CD4-positive, alpha-beta T cell treated with Interleukin-15 for 4 hours (primary cell): ENCODE measurements around the gene MICAL3.

Experiments
- DNase-seq: peaks from one replicate; pipeline ENCODE4 v3.0.0-alpha.2; 2020; ENCODE audit warnings: low spot score

Gene MICAL3

DNA sequence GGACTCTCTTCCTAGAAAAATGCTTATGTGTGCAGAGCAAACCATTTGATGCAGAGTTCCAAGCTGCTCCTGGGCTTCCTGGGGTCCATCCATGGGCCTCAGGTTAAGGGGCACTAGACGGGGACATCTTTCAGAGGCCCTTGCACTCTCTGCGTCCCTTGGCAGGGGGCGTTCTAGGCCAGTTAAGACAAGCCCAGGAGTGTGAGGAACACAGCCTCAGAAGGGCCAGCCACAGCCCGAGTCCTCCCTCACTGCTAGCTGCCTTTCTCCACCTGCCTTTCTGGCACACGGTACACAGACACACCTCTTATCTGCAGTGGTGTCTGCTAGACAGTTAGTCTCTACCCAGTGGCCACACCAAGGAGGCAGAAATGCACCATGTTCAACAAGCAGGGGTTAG lies 232.1 kb downstream of the MICAL3 start:
- no peak for DNase-seq

DNA sequence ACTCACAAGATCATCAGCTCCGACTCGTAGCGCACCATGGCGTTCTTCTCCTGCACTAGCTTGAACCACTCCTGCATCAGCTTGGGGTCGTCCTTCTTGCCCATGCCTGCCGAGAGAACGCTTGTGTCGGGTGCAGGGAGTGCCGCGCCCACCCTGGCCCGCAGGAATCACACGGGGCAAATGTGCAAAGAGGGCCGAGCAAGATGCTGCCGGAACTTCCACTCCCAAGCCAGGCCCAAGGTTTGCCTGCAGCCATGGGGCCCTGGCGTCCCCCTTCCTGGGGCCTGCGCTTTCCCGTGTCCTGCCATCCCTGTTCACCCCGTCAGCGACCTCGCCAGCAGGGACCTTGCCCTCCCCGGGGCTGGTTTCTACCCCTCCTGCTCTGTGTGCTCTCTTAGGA lies 233.2 kb downstream of the MICAL3 start:
- DNase-seq: no peak

DNA sequence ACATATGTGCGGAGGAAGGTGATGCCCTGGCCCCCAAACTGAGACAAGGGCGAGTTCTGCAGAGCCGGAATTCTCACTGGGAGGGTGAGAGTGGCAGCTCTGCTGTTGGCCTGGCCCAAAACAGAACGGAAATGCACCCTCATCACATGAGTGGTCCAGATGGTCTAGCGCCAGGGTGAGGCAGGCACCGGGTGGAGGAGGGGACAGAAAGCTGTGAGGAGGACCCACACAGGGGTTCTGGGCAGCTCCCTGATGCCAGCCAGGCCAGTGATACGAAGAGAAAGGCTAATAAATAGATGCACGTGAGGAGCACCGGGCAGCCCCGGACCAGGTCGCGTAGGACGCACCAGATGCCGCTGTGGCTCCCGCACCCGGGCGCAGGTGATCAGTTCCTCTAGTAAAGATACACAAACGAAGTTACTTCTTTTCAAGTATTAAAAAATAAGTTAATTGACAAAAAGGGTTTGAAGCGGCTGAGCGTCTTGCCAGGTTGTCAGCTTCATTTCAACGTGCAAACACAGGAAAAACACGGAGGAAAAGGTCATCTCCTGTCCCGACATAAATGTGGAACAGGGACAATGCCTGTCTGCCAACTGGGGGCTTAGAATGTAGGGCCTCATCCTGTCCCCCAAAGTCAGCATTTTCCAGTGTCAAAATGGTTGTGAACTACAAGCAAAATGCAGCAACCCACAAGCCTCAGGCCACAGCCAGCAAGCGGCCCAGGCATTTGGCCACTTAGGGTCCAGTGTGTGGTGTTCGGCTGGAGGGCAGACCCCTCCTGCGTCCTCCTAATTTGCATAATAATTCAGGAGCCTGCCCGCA lies 234.8 kb downstream of the MICAL3 start:
- DNase-seq: no peak

DNA sequence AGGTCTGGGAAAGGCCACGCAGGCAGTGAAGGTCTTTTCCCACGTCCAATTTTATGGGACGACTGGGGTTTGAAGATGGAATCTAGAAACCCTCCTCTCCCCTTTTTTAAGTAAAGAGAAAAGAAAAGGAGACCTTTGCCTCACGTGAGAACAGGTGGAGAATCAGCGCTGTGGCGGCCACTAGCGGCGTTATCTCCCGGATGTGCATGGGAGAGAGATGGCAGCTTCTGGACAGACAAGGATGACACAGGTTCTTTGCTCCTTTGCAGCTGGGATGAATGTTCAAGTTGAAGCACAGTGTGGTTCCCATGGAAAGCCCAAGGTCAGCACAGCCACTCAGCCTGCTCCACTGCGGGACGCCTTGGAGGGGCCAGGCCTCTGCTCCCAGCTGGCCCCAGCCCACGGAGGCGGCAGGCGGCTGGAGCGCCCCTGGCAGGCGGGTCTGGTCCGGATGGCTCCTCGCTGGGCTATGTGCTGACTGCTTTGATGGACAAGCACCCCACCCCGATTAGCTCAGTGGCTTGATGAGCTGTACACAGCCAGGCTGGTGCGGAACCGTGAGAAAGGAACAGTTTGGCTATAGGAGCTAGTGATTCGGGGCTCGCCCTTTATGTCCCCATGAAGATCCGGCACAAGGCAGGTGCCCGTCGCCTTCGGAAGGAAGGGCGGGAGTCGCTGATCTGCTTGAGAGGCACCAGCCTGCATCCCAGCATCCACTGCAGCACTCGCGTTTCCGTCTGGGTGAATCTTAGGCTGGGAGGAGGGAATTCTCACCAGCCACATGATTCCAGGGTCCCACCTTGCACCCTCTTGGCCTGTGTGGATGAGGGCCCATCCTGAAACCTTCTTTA lies 235.6 kb downstream of the MICAL3 start:
- no peak for DNase-seq

DNA sequence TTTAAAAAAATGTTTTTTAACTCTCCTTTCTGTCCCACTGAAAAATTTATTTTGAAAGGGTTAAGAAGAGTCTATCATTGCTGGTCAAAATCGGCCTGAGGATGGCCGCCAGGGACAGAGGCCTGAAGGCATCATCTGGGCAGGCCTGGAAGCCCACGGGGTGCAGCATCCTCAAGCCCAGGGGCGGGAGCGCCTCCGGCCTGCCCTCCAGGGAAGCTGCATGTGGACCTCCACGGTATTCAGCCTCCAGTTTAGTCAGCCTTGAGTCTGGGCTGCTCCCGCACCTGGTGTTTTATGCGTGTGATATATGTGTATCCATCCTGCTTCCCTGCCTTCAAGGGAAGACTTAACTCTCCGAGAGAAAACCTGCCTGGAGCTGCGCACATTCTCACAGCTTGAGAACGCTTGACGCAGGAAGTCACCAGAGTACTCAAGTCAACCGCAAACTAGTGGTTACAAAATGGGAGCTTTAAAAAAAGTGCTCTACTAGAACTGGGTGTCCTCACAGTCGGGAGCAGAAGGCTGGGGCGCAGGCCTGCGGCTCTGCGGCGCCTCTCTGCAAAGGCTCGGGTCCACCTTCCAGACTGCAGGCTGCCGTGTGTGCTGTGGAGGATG lies 236.5 kb downstream of the MICAL3 start:
- DNase-seq: no peak

DNA sequence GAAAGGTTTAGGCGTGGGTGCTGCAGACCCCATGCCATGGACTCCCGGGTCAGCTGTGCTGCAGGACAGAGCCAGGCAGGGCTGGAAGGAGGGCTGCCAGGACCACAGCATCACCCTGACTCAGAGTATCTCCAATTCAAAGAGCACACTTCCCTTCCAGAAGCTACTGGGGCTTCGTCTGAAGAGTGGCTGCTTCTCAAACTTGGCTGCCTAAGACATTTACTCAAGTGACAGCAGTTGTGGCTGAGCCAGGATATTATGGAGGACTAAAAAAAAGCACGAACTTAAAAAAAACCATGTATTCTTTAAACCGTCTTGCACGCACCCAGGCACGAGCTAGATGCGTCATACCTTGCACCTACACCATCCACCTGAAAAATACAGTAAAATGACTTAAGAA lies 237.1 kb downstream of the MICAL3 start:
- no peak for DNase-seq

DNA sequence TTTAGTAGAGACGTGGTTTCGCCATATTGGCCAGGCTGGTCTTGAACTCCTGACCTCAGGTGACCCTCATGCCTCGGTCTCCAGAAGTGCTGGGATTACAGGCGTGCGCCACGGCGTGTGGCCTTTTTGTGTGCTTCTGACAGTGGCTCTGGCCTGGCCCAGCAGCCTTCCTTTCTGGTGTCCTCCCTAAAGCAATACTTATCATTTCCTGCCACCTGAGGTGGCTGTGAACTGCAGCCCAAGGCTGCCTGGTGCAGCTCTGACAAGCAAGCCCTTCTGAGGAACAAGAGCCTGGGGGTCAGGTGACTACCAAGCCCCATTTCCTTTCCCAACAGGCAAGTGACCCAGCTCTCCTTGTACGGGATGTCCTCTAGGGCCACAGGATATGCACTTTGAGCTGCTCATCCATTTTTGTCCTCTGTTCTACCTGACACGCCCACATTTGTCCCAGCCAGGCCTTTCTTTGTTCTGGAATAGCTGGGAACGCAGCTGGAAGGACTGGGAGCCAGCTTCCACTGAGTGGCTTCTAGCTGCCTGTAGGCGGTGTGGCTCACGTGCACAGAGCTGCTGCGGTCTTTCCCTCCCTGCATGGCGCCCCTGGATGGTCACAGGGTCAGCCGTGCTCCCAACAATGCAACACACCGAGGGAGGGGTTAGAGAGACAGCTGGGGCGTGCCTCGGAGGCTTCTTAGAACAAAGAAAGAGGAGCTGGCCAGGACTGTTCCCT lies 237.8 kb downstream of the MICAL3 start:
- no peak for DNase-seq

DNA sequence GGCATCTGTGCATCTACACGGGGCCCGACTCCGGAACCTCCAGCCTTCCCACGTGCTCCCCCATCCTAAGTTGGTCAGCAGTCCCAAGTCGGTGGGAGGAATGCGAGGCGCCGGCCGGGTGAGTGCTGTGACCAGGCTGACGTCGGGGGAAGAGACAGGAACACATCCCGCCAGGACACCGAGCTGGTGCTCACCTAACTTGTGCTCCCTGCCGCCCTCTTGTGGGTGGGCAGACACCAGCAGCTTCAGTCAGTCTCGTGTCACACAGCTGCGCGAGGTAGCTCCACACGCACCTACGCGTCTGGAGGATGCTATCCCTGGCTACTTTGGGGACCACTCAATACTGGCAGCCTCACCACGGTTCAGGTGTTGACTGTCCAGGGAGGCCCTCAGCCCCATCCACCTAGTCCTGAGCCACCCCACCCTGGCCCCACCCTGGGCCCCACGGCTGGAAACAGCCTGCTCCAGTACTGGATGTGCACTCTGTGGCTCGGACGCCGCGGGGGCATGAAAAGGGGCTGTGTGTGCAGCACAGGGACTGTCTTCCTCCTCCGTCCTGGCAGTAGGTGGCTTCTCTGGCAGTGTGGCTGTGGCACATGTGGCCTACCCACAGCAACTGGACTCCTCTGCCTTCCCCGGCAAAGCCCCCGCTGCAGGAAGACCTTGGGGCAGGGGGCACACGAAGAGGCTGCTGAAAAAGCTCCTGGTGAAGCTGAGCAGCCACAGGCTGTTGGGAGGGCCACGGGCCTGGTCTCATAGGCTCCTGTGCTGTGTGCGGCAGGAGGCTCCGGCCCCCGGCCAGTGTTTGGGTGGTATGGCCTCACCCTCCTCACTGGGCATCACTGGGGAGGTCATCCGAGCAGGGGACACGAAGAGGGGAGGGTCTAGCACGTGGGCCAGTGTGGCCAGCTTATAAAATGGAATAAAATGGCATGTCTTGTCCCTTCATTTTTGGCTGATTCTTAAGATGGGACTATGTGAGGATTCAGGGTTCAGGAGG lies 238.9 kb downstream of the MICAL3 start:
- peak; percentile 75 for DNase-seq

DNA sequence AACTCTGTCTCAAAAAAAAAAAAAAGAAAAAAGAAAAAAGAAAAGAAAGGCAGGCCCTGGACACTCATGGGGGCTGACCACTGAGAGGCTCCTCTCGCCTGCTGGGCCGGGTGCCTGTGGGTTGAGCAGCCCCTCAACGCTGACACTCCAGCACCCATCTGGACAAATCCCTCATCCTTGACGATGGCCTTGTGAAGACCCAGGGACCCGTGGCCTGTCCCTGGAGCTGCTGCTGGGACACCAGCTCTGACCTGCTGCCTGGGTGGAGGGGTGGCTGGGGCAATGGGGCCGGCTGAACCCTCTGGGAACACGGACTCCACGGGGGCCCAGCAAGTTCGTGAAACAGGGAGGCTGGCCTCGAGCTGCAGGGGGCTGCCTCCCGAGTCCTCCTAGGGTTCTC lies 239.6 kb downstream of the MICAL3 start:
- DNase-seq: no peak

DNA sequence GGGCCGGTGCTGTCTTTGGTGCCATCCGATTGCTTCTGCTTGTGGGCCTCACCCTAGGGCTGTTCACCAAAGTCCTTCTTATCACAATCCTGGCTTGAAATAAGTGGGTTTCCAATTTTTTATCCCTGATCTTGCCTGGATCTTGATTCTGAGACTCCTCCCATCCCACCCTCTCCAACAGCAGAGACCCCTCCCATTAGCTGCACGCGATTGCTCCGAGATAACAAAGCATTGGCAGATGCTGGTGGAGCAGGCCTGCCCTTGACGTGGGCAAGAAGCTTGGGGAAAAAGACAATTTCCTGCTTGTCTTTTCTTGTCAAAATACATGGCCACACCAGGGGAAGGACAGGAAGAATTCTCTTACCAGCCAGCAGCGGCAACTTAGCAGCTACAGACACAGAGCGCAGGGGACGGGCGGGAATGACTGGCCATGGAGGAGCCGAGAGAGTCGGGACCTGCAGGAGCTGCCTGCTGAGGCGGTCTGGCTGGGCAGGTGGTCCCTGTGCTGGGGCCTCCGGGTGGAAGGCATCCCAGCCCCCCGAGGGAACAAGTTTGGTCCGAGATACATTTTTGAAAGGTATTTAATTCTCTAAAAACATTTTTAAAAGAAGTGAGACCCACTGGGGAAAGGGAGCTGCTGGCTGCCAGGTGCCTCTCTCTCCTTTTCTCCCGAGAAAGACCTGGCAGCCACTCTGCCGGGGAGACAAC lies 240.4 kb downstream of the MICAL3 start:
- no peak for DNase-seq

DNA sequence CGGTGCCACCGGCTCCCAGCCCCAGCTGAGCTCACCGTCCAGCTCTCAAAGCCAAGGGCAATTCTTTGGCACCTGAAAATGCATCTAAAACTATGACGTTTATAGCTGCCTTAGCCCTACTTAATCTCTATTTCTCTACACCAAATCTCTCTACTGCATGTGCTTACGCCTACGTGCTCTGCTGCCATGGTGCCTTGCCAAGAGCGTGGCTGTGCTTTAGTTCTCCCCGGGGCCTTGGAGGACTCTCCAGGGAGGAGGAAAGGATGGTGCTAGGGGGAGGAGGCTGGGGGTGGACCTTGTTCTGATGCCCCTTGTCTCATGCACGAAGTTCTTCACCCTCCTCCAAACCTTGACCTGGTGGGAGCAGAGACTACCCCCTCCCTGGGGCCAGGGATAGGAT lies 241.0 kb downstream of the MICAL3 start:
- no peak for DNase-seq

DNA sequence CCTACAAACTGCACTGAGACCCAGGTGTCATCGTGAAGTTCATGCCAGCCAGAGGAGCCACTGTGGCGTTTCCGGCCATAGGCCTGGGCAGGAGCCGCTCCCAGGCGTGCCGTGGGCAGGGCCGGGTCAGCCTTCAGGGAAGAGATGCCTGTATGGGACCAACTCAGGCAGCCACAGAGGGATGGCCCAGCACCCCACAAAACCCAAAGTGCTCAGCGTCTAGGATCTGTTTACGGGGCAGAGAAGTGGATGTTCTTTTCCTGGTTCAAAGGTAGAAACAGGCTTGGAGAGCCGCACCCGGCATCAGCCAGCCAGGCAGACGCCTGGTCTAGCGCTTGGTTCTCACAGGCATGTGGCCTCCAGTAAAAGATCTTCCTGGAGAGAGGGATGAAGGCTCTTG lies 241.7 kb downstream of the MICAL3 start:
- no peak for DNase-seq

DNA sequence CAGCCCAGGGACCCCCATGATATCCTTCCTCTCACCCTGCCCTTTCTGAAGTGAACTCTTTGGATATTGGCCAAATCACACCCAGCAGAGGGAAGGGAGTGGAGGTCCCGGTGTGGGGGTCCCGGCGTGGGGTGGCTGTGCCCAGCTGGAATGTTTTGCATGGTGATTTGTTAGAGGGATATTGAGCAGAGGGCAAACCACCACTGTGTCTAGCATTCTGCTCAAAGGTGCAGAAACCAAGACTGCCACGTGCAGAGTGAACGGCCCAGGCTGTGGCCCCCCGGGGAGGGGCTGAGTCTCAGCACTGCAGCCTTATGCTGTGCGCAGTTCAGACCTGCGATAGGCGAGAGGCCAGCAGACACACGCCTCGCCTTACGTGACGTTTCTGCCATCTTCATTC lies 242.2 kb downstream of the MICAL3 start:
- DNase-seq: no peak

DNA sequence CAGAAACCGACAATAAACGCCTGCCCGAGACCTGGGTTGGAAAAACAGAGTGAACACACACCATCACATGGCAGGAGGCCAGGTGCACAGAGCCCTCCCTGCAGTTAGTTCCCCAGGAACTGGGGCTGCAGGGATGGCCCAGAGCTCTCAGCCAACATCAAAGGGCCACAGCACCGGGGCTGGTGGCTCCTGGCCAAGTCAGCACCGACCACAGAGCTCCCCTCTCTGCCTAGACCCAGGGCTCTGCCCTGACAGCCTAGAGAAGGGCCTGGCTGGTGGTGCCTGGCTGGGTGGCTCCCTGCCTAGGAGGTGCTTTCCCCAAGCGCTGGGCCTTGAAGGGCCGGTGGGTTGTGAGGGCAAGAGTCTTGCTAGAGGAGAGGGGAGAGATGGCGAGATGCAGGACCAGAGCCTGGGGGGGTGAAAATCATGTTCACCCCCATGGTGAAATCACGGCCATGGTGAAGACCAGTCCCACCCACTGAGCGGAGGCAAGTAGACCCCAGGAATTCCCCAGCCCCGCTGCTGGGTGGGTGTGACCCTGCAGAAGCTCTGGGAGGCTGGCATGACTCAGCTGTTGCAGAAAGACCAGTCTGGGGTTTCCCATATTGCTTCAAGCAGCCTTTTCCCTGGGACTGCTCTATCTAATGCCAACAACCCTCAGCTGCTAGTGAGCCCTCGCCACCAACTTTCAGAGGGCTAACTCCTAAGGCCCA lies 242.9 kb downstream of the MICAL3 start:
- peak; percentile 72 for DNase-seq

DNA sequence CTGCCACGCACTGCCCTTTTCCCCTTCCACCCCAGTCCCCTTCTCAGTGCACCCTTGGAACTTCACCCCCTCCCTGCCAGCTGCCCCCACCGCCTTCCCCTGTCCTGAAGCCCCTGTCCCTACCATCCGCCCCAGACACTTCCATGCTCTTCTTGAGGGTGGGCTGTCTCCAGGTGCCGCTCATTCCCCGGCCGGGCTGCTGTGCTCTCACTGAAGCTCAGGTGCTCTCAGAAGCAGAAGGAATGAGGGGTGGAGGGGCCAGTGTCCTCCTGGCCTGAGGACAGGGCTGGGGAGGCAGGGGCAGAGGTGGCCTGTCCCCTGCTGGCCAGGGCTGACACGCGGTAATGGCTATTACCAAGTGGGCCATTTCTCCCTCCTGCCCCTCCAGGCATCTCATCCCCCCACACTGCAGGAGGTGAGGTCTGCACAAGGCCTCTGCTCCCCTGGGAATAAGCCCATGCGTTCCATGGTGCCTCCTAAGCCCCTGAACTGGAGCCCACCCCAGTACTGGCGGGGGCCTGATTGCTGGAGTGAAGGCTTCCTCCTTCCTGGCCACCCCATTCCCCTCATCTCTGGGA lies 243.5 kb downstream of the MICAL3 start:
- DNase-seq: no peak

DNA sequence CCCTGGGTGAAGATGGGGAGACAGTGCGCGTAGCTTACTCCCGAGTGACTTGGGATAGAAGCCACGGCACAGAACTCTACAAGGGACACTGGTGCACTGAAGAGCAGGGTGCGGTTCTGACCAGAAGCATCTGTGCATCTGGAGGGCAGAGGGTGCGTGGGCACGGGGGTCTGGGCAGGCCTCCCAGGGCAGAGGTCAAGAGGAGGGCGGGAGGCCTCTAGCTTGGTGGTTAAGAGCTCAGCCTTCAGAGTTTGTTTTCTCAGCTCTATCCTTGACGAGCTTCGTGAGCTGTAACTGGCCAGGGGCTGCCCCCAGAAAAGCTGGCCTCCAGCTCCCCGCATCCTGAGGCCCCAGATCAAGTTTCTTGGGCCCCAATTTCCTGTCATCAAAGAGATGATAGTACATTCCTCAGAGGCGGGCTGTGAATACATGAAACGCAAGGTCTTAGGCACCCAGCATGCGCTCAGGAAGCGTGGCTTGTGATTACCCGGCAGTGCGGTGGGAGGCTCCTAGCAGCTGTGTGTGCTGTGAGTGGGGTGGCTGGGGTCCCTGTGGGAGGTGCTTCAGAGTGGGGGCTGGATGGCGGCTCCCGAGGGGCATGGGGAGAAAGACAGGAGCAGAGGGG lies 244.1 kb downstream of the MICAL3 start:
- no peak for DNase-seq

DNA sequence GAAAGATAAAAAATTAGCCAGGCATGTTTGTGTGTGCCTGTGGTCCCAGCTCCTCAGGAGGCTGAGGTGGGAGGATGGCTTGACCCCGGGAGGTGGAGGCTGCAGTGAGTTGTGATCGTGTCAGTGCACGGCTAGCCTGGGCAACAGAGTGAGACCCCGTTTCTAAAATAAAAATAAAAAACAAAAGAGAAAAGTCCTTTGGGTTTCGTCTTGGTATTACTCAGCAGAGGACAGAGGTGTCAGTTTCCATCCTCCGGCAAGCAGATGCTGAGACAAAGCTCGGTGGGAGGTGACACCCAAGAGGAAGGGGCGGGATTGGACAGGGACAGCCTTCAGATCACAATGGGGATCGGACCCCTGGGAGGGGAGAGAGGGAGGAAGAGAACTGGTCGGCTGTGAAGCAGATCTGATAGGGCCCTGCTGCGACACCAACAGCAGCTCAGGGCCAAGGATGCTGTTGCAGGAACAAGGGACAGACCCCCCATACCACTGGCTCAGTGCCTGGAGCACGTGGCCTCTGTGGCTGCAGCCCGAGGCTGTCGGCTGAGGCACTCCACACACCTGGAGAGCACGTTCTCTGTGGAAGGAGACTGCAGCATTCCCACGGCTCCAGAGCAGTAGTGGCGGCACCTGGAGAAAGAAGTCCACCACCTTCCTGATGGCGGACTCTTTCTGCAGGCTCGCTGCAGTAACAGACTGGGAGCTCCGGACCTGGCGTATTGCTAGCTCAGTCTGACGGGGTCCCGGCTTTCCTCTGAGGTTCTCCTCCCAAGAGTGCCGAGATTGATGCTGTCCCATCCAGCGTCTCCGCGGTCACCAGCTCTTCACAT lies 244.9 kb downstream of the MICAL3 start:
- DNase-seq: no peak

DNA sequence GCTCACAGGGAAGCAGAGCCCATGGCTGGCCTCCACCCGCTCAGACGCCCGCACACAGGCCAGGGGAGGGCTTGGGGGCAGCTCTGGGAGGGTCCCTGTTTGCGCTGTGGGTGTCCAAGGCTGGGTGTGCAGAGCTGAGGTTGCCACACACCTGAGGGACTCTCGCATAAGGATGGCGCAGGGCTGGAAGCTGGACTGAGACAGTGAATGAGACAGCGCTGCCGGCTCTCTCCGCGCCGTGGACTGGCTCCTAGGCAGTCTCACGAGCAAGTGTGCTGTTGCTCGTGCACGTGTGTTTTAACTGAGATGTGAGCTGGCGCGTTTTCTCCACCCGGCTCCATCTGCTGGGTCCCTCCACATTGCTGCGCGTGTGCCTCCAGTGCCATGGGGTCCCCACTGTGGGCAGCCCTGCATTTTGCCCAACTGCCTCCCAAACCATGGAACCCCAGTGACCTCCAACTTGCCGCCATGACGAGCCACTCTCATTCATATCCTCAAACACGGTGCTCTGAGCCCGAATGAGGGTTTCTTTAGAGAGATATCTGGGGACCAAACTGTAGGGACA lies 245.9 kb downstream of the MICAL3 start:
- DNase-seq: no peak
